ENCODE data around the gene NSMCE1.

The NSMCE1 gene

GRCh38 chr16:27311897-27312303, 43.3 kb upstream of the NSMCE1 start:
- H3K27me3 ChIP-seq (ENCODE audit: insufficient read depth, low read length), result peaks cover 38% of the 10 kb centered on the region
- no peaks in the 10 kb centered on the region for H3K36me3 ChIP-seq (ENCODE audit: insufficient read depth, low read depth, low read length)
- no peaks in the 10 kb centered on the region for H3K4me1 ChIP-seq (ENCODE audit: insufficient read depth, low read length)
- no peak overlapping the region for H3K4me3 ChIP-seq (ENCODE audit: low read length)
- H3K9me3 ChIP-seq (ENCODE audit: insufficient read depth, low read depth, low read length), result no peaks in the 10 kb centered on the region
- H3K27ac ChIP-seq (ENCODE audit: low read length), result no peak overlapping the region
- no peak overlapping the region for H3K9ac ChIP-seq (ENCODE audit: low read depth, low read length)

GRCh38 chr16:27311448-27311830, 42.9 kb upstream of the NSMCE1 start:
- Histone ChIP-seq H3K4me3 (ENCODE audit: low read length) (no peak overlapping the region), H3K4me1 (ENCODE audit: insufficient read depth, low read length) (no peaks in the 10 kb centered on the region), H3K9me3 (ENCODE audit: insufficient read depth, low read depth, low read length) (no peaks in the 10 kb centered on the region), H3K9ac (ENCODE audit: low read depth, low read length) (no peak overlapping the region), H3K27ac (ENCODE audit: low read length) (no peak overlapping the region), H3K36me3 (ENCODE audit: insufficient read depth, low read depth, low read length) (no peaks in the 10 kb centered on the region), H3K27me3 (ENCODE audit: insufficient read depth, low read length) (peaks cover 38% of the 10 kb centered on the region)

GRCh38 chr16:27310576-27311447, 42.2 kb upstream of the NSMCE1 start:
- no peak overlapping the region for H3K9ac ChIP-seq (ENCODE audit: low read depth, low read length)
- no peak overlapping the region for H3K27ac ChIP-seq (ENCODE audit: low read length)
- H3K4me3 ChIP-seq (ENCODE audit: low read length), result no peak overlapping the region

GRCh38 chr16:27308792-27309191, 40.2 kb upstream of the NSMCE1 start:
- no peak overlapping the region for H3K4me3 ChIP-seq (ENCODE audit: low read length)
- H3K27me3 ChIP-seq (ENCODE audit: insufficient read depth, low read length), result peaks cover 26% of the 10 kb centered on the region
- H3K4me1 ChIP-seq (ENCODE audit: insufficient read depth, low read length), result no peaks in the 10 kb centered on the region
- no peaks in the 10 kb centered on the region for H3K36me3 ChIP-seq (ENCODE audit: insufficient read depth, low read depth, low read length)
- no peak overlapping the region for H3K27ac ChIP-seq (ENCODE audit: low read length)
- no peaks in the 10 kb centered on the region for H3K9me3 ChIP-seq (ENCODE audit: insufficient read depth, low read depth, low read length)
- no peak overlapping the region for H3K9ac ChIP-seq (ENCODE audit: low read depth, low read length)

More at GRCh38 chr16:27310576-27311447, 42.2 kb upstream of the NSMCE1 start:
- Histone ChIP-seq H3K36me3 (ENCODE audit: insufficient read depth, low read depth, low read length) (no peaks in the 10 kb centered on the region), H3K9me3 (ENCODE audit: insufficient read depth, low read depth, low read length) (no peaks in the 10 kb centered on the region), H3K4me1 (ENCODE audit: insufficient read depth, low read length) (no peaks in the 10 kb centered on the region), H3K27me3 (ENCODE audit: insufficient read depth, low read length) (peaks cover 38% of the 10 kb centered on the region)

- Histone ChIP-seq H3K4me3 (ENCODE audit: low read length) (no peak overlapping the region), H3K27me3 (ENCODE audit: insufficient read depth, low read length) (peaks cover 1% of the 10 kb centered on the region; the same call in 1 of the 2 replicates), H3K9me3 (ENCODE audit: insufficient read depth, low read depth, low read length) (no peaks in the 10 kb centered on the region), H3K36me3 (ENCODE audit: insufficient read depth, low read depth, low read length) (no peaks in the 10 kb centered on the region), H3K9ac (ENCODE audit: low read depth, low read length) (no peak overlapping the region), H3K27ac (ENCODE audit: low read length) (no peak overlapping the region), H3K4me1 (ENCODE audit: insufficient read depth, low read length) (no peaks in the 10 kb centered on the region)
Measured at GRCh38 chr16:27305839-27306442, 37.4 kb upstream of the NSMCE1 start.

- no peak overlapping the region for H3K9ac ChIP-seq (ENCODE audit: low read depth, low read length)
- H3K9me3 ChIP-seq (ENCODE audit: insufficient read depth, low read depth, low read length), result no peaks in the 10 kb centered on the region
- H3K4me3 ChIP-seq (ENCODE audit: low read length), result no peak overlapping the region
- H3K27ac ChIP-seq (ENCODE audit: low read length), result no peak overlapping the region
- no peaks in the 10 kb centered on the region for H3K36me3 ChIP-seq (ENCODE audit: insufficient read depth, low read depth, low read length)
- H3K27me3 ChIP-seq (ENCODE audit: insufficient read depth, low read length), result no peaks in the 10 kb centered on the region
- no peaks in the 10 kb centered on the region for H3K4me1 ChIP-seq (ENCODE audit: insufficient read depth, low read length)
Measured at GRCh38 chr16:27304881-27305745, 36.5 kb upstream of the NSMCE1 start.

- Histone ChIP-seq H3K9me3 (ENCODE audit: insufficient read depth, low read depth, low read length) (no peaks in the 10 kb centered on the region), H3K27me3 (ENCODE audit: insufficient read depth, low read length) (no peaks in the 10 kb centered on the region), H3K36me3 (ENCODE audit: insufficient read depth, low read depth, low read length) (no peaks in the 10 kb centered on the region), H3K4me3 (ENCODE audit: low read length) (no peak overlapping the region), H3K9ac (ENCODE audit: low read depth, low read length) (no peak overlapping the region), H3K4me1 (ENCODE audit: insufficient read depth, low read length) (no peaks in the 10 kb centered on the region), H3K27ac (ENCODE audit: low read length) (no peak overlapping the region)
Measured at GRCh38 chr16:27304102-27304501, 35.5 kb upstream of the NSMCE1 start.

GRCh38 chr16:27303256-27304100, 34.9 kb upstream of the NSMCE1 start:
- Histone ChIP-seq H3K4me3 (ENCODE audit: low read length) (no peak overlapping the region), H3K9ac (ENCODE audit: low read depth, low read length) (no peak overlapping the region), H3K27ac (ENCODE audit: low read length) (no peak overlapping the region), H3K9me3 (ENCODE audit: insufficient read depth, low read depth, low read length) (no peaks in the 10 kb centered on the region), H3K27me3 (ENCODE audit: insufficient read depth, low read length) (no peaks in the 10 kb centered on the region), H3K36me3 (ENCODE audit: insufficient read depth, low read depth, low read length) (no peaks in the 10 kb centered on the region), H3K4me1 (ENCODE audit: insufficient read depth, low read length) (no peaks in the 10 kb centered on the region)

- Histone ChIP-seq H3K9me3 (ENCODE audit: insufficient read depth, low read depth, low read length) (no peaks in the 10 kb centered on the region), H3K27me3 (ENCODE audit: insufficient read depth, low read length) (no peaks in the 10 kb centered on the region), H3K4me3 (ENCODE audit: low read length) (no peak overlapping the region), H3K4me1 (ENCODE audit: insufficient read depth, low read length) (no peaks in the 10 kb centered on the region), H3K36me3 (ENCODE audit: insufficient read depth, low read depth, low read length) (no peaks in the 10 kb centered on the region), H3K27ac (ENCODE audit: low read length) (no peak overlapping the region), H3K9ac (ENCODE audit: low read depth, low read length) (no peak overlapping the region)
Measured at GRCh38 chr16:27302126-27302525, 33.6 kb upstream of the NSMCE1 start.

GRCh38 chr16:27301236-27301861, 32.8 kb upstream of the NSMCE1 start:
- Histone ChIP-seq H3K36me3 (ENCODE audit: insufficient read depth, low read depth, low read length) (no peaks in the 10 kb centered on the region), H3K4me3 (ENCODE audit: low read length) (no peak overlapping the region), H3K4me1 (ENCODE audit: insufficient read depth, low read length) (no peaks in the 10 kb centered on the region), H3K9ac (ENCODE audit: low read depth, low read length) (no peak overlapping the region), H3K9me3 (ENCODE audit: insufficient read depth, low read depth, low read length) (no peaks in the 10 kb centered on the region), H3K27ac (ENCODE audit: low read length) (no peak overlapping the region), H3K27me3 (ENCODE audit: insufficient read depth, low read length) (no peaks in the 10 kb centered on the region)

GRCh38 chr16:27298132-27298531, 29.6 kb upstream of the NSMCE1 start:
- Histone ChIP-seq H3K9me3 (ENCODE audit: insufficient read depth, low read depth, low read length) (no peaks in the 10 kb centered on the region), H3K36me3 (ENCODE audit: insufficient read depth, low read depth, low read length) (no peaks in the 10 kb centered on the region), H3K27ac (ENCODE audit: low read length) (no peak overlapping the region), H3K4me3 (ENCODE audit: low read length) (no peak overlapping the region), H3K9ac (ENCODE audit: low read depth, low read length) (no peak overlapping the region), H3K27me3 (ENCODE audit: insufficient read depth, low read length) (no peaks in the 10 kb centered on the region), H3K4me1 (ENCODE audit: insufficient read depth, low read length) (no peaks in the 10 kb centered on the region)

All from iPS-20b (cell line).